Esophagus (tissue), 2 donors: ENCODE measurements around the gene MPC2. TPM values are rescaled to one million over a fixed set of nuclear protein-coding genes. Genes with fewer than 3 reads are reported as not detected.
"Not testable (repeated sequence)": the region's sequence is repeated elsewhere in the genome, so short reads cannot be mapped to it uniquely, and the experiment has no call there.

ENCODE experiments used
- H3K27ac ChIP-seq, 2 donors: one replicate each; pipeline ENCODE4 v1.5.1; 2013; ENCODE audit warnings: low read depth in 2 of 2, mild to moderate bottlenecking in 2 of 2, inconsistent platforms in 1 of 2, low read length in 1 of 2, moderate library complexity in 1 of 2
- H3K27me3 ChIP-seq, 2 donors: one replicate each; pipeline ENCODE4 v1.6.1; 2013; ENCODE audit warnings: low read length in 2 of 2, control low read depth in 1 of 2, mild to moderate bottlenecking in 1 of 2; ENCODE audit not compliant: insufficient read depth in 2 of 2, control insufficient read depth in 1 of 2
- H3K36me3 ChIP-seq, 2 donors: one replicate each; pipeline ENCODE4 v1.6.1; 2013; ENCODE audit warnings: low read length in 1 of 2; ENCODE audit not compliant: control insufficient read depth in 2 of 2, insufficient read depth in 2 of 2
- H3K4me1 ChIP-seq, 2 donors: one replicate each; pipeline ENCODE4 v1.6.1; 2013; ENCODE audit warnings: low read length in 1 of 2; ENCODE audit not compliant: control insufficient read depth in 2 of 2, insufficient read depth in 2 of 2
- H3K4me3 ChIP-seq, 2 donors: one replicate each; pipeline ENCODE4 v1.5.1; 2013; ENCODE audit warnings: low read length in 2 of 2, mild to moderate bottlenecking in 2 of 2, low read depth in 1 of 2, moderate library complexity in 1 of 2
- H3K9me3 ChIP-seq, 2 donors: one replicate each; pipeline ENCODE4 v1.6.1; 2013; ENCODE audit warnings: mild to moderate bottlenecking in 2 of 2, low read depth in 1 of 2, low read length in 1 of 2, moderate library complexity in 1 of 2; ENCODE audit not compliant: control insufficient read depth in 2 of 2, insufficient read depth in 1 of 2
- WGBS, 2 donors: extraction: QIAGEN DNeasy Blood & Tissue Kit; methylation state at CpG; one replicate each; pipeline ENCODE4 v1.1.7; 2013; 5-methylcytosine and 5-hydroxymethylcytosine counted together
- polyA plus RNA-seq, 2 donors: library from polyadenylated mRNA; stranded (reverse); fragments of 200-250 nt; gene quantifications; one replicate each; pipeline ENCODE4 v1.2.3, GENCODE V29; 2013
- donor health status: healthy with polysubstance abuse.
- donor health status: Bipolar disorder and iron deficiency.

The MPC2 gene
- polyA plus RNA-seq, 2 donors = 28.7 to 34.2 TPM

- H3K36me3 ChIP-seq = no peaks in the 10 kb centered on the region
- no peaks in the 10 kb centered on the region for H3K9me3 ChIP-seq
- no peaks in the 10 kb centered on the region for H3K27me3 ChIP-seq
- no peak overlapping the region for H3K27ac ChIP-seq
- WGBS, 2 donors = 79 to 82% methylated on average over 2 of the region's 2 CpGs
- H3K4me3 ChIP-seq = no peak overlapping the region
- no peaks in the 10 kb centered on the region for H3K4me1 ChIP-seq
Measured at GRCh38 chr1:167893798-167894197, 43.1 kb downstream of the MPC2 start.

DNA sequence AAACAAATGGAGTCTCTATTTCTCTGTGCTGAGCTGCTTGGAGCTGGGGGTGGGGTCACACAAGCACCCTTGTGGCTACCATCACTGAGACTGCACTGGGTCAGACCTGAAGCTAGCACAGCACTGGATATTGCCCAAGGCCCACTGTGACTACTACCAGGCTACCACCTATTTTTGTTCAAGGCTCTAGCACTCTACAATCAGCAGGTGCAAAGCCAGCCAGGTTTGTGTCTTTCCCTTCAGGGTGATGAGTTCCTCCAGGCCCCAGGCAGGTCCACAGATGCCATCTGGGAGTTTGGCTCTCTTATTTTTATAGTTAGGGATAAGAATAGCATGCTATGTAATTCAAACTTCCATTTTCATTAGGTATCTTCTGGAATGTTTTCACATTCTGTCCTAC lies 46.5 kb downstream of the MPC2 start:
- Histone ChIP-seq H3K4me3 (no peak overlapping the region), H3K9me3 (no peaks in the 10 kb centered on the region), H3K27me3 (no peaks in the 10 kb centered on the region), H3K27ac (no peak overlapping the region), H3K36me3 (no peaks in the 10 kb centered on the region), H3K4me1 (no peaks in the 10 kb centered on the region)

DNA sequence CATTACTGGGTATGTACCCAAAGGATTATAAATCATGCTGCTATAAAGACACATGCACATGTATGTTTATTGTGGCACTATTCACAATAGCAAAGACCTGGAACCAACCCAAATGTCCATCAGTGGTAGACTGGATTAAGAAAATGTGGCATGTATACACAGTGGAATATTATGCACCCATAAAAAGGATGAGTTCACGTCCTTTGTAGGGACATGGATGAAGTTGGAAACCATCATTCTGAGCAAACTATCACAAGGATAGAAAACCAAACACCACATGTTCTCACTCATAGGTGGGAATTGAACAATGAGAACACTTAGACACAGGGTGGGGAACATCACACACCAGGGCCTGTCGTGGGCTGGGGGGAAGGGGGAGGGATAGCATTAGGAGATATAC lies 49.7 kb downstream of the MPC2 start:
- H3K27ac ChIP-seq, H3K36me3 ChIP-seq, H3K27me3 ChIP-seq, H3K4me3 ChIP-seq, H3K4me1 ChIP-seq, H3K9me3 ChIP-seq: not testable (repeated sequence)
- 84 to 89% methylated on average over 2 of the region's 2 CpGs for WGBS, 2 donors

GRCh38 chr1:167882376-167882775 lies 54.5 kb downstream of the MPC2 start:
- Histone ChIP-seq H3K27me3 (no peaks in the 10 kb centered on the region), H3K4me1 (no peaks in the 10 kb centered on the region), H3K4me3 (no peak overlapping the region), H3K9me3 (no peaks in the 10 kb centered on the region), H3K36me3 (no peaks in the 10 kb centered on the region), H3K27ac (no peak overlapping the region)
- WGBS, 2 donors = 91 to 94% methylated on average over 8 of the region's 8 CpGs

- Histone ChIP-seq H3K4me1 (no peaks in the 10 kb centered on the region), H3K4me3 (no peak overlapping the region), H3K9me3 (no peaks in the 10 kb centered on the region), H3K36me3 (no peaks in the 10 kb centered on the region), H3K27me3 (no peaks in the 10 kb centered on the region), H3K27ac (no peak overlapping the region)
- 80 to 84% methylated on average over 3 of the region's 3 CpGs for WGBS, 2 donors
Measured at GRCh38 chr1:167881786-167882185, 55.1 kb downstream of the MPC2 start.

DNA sequence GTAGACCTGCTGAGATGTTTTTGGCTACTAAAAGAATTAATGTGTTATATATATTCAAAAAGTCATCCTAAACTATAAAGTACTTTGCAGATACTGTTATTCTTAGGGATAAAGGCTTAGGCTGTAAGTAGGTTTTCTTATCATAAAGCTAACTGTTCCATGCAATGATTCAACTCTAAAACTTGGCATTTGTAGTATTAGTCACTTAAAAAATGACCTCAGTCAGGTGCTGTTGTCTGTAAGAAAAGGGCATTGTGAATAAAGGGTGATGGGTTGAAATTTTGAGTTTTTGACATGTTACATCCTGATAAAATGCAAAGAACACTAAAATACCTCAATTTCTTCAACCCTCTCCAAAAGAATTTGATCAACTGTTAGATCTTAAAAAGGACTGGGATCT lies 55.8 kb downstream of the MPC2 start:
- H3K4me1 ChIP-seq = no peaks in the 10 kb centered on the region
- H3K36me3 ChIP-seq = no peaks in the 10 kb centered on the region
- no peaks in the 10 kb centered on the region for H3K27me3 ChIP-seq
- no peak overlapping the region for H3K4me3 ChIP-seq
- H3K9me3 ChIP-seq = no peaks in the 10 kb centered on the region
- no peak overlapping the region for H3K27ac ChIP-seq

DNA sequence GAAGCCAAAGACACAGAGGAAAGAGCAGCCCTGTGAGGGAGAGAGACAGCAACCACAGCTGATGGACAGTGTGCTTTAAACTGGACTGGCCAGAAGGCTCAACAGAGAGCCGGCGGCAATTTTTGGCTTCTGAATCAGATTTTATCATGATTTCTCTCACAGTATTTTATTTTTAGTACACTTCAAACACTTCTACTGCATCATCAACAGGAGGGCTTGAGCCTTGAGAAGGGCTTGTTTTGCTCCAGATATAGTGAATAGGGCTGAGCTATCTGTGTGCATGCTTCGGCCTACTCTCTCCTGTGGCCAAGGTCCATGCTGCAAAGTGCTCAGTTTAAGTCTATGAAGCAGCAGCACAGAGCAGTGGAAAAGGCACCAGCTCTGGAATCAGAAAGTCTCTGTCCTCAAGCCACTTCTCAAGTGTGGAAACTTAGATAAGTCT lies 56.3 kb downstream of the MPC2 start:
- Histone ChIP-seq H3K36me3 (no peaks in the 10 kb centered on the region), H3K27me3 (no peaks in the 10 kb centered on the region), H3K9me3 (no peaks in the 10 kb centered on the region), H3K27ac (no peak overlapping the region), H3K4me3 (no peak overlapping the region), H3K4me1 (no peaks in the 10 kb centered on the region)
- WGBS, 2 donors = 88 to 93% methylated on average over 3 of the region's 3 CpGs

GRCh38 chr1:167879508-167879907 lies 57.4 kb downstream of the MPC2 start:
- Histone ChIP-seq H3K4me1 (no peaks in the 10 kb centered on the region), H3K36me3 (no peaks in the 10 kb centered on the region), H3K27ac (no peak overlapping the region), H3K9me3 (no peaks in the 10 kb centered on the region), H3K4me3 (no peak overlapping the region), H3K27me3 (no peaks in the 10 kb centered on the region)
- WGBS, 2 donors = 65 to 78% methylated on average over 1 of the region's 1 CpG

DNA sequence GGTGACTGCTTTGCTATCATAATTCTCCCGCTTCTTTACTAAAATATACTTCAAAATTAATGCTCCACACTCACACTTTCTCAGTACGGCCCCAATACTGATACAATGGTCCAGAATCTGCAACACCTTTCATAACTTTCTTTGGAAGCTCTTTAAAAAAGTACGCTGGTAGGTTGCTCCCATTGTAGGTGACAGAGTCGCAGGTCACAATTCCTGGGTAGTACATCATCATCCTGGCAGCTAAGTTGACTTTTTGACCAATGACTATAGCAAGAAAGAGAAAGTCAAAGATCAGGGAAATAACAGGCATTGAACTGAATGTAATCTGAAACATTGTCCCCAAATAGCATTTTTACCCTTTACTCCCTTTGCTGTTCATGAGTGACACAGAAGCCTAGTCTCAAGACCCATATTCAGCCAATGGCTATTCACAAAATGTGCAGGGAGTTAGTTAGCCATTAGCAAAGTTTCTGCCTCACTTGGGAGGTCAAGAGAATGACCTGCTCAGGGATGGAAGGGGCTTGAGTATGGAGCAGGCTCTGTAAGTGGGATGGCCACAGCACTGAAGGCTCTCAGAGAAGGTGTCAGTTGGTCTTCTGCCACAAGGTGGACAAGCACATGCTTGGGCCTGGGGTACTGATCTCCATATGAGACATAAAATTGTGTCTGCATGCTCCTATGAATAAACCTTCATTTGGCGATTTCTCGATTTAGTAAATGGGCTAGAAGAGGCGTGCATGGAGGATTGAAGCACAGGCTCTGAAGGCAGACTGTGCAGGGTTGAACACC lies 58.3 kb downstream of the MPC2 start:
- Histone ChIP-seq H3K4me1 (no peaks in the 10 kb centered on the region), H3K27me3 (no peaks in the 10 kb centered on the region), H3K4me3 (no peak overlapping the region), H3K36me3 (no peaks in the 10 kb centered on the region), H3K9me3 (no peaks in the 10 kb centered on the region), H3K27ac (no peak overlapping the region)
- 94 to 97% methylated on average over 7 of the region's 7 CpGs for WGBS, 2 donors

GRCh38 chr1:167876597-167877175 lies 60.2 kb downstream of the MPC2 start:
- Histone ChIP-seq H3K4me3 (no peak overlapping the region), H3K27me3 (no peaks in the 10 kb centered on the region), H3K36me3 (no peaks in the 10 kb centered on the region), H3K27ac (no peak overlapping the region), H3K9me3 (no peaks in the 10 kb centered on the region), H3K4me1 (no peaks in the 10 kb centered on the region)
- 92 to 93% methylated on average over 3 of the region's 3 CpGs for WGBS, 2 donors
